GM12878 (cell line): ENCODE results near the gene SUFU. TPM values are rescaled to one million over a fixed set of nuclear protein-coding genes. Genes with fewer than 3 reads are reported as not detected.
A peak's percentile ranks its signal among the peaks of the same experiment; 100 is the strongest.

ENCODE experiments used
- CEBPB ChIP-seq, 2 experiments: fragments of 150-350 bp in 1 of 2; IDR thresholded peaks; 2 replicates each; pipeline ENCODE4 v1.6.1; 2012 to 2014; ENCODE audit warnings: low read depth in 2 of 2, low read length in 2 of 2, borderline replicate concordance in 1 of 2, inconsistent platforms in 1 of 2
- EGR1 ChIP-seq, 2 experiments: IDR thresholded peaks; 1 replicate in 1 of 2; 2 replicates in 1 of 2; pipeline ENCODE4 v1.6.1; 2011 to 2012; ENCODE audit warnings: low read depth in 2 of 2, low read length in 2 of 2, borderline replicate concordance in 1 of 2, mild to moderate bottlenecking in 1 of 2, moderate library complexity in 1 of 2
- HCFC1 ChIP-seq: fragments of 150-350 bp; IDR thresholded peaks from 2 replicates; pipeline ENCODE4 v1.6.1; 2014; ENCODE audit warnings: low read length
- IKZF2 ChIP-seq, 2 experiments: fragments of 450-650 bp; IDR thresholded peaks; 2 replicates each; pipeline ENCODE4 v1.6.1; 2017; ENCODE audit warnings: mild to moderate bottlenecking in 2 of 2, moderate library complexity in 2 of 2
- JUNB ChIP-seq: IDR thresholded peaks from 2 replicates; pipeline ENCODE4 v1.6.1; 2016; ENCODE audit warnings: antibody characterized with exemption, mild to moderate bottlenecking
- KLF5 ChIP-seq: fragments of 450-650 bp; IDR thresholded peaks from 2 replicates; pipeline ENCODE4 v1.6.1; 2014; ENCODE audit warnings: mild to moderate bottlenecking; ENCODE audit not compliant: partially characterized antibody
- MEF2A ChIP-seq: IDR thresholded peaks from 2 replicates; pipeline ENCODE4 v1.6.1; 2011; ENCODE audit warnings: low read depth, mild to moderate bottlenecking, low read length, moderate library complexity; ENCODE audit not compliant: insufficient read depth
- NFYA ChIP-seq: IDR thresholded peaks from 2 replicates; pipeline ENCODE4 v1.6.1; 2011; ENCODE audit warnings: low read depth, mild to moderate bottlenecking, low read length, improper control_type of control experiment, borderline replicate concordance
- NR2F1 ChIP-seq: fragments of 450-650 bp; conservative IDR thresholded peaks from 2 replicates; pipeline ENCODE4 v1.6.1; 2017; ENCODE audit warnings: mild to moderate bottlenecking
- POLR2A ChIP-seq: IDR thresholded peaks from 2 replicates; pipeline ENCODE4 v1.6.1; 2011; ENCODE audit warnings: low read depth, mild to moderate bottlenecking, low read length
- POU2F2 ChIP-seq: IDR thresholded peaks from 3 replicates; pipeline ENCODE4 v1.6.1; 2011; ENCODE audit warnings: low read depth, mild to moderate bottlenecking, low read length, borderline replicate concordance
- RAD51 ChIP-seq: fragments of 450-650 bp; IDR thresholded peaks from 2 replicates; pipeline ENCODE4 v1.6.1; 2016; ENCODE audit warnings: moderate library complexity, mild to moderate bottlenecking, inconsistent platforms
- RCOR1 ChIP-seq: conservative IDR thresholded peaks from 2 replicates; pipeline ENCODE4 v1.6.1; 2012; ENCODE audit warnings: low read depth, low read length, improper control_type of control experiment
- TBL1XR1 ChIP-seq: IDR thresholded peaks from 2 replicates; pipeline ENCODE4 v1.6.1; 2012; ENCODE audit warnings: low read depth, low read length, improper control_type of control experiment
- ZNF207 ChIP-seq: fragments of 450-650 bp; IDR thresholded peaks from 2 replicates; pipeline ENCODE4 v1.6.1; 2014; ENCODE audit warnings: antibody characterized with exemption, mild to moderate bottlenecking, borderline replicate concordance
- ZNF384 ChIP-seq: IDR thresholded peaks from 2 replicates; pipeline ENCODE4 v1.6.1; 2012; ENCODE audit warnings: low read depth, mild to moderate bottlenecking, low read length, improper control_type of control experiment, borderline replicate concordance
- polyA plus RNA-seq, 11 experiments: library from polyadenylated mRNA; depleted of rRNA in 4 of 11; unstranded in 6 of 11; stranded (reverse) in 5 of 11; fragments of >200 nt; fragmentation: Nextera tagmentation in 4 of 11; fragmentation: Illumina TruSeq in 1 of 11; extraction: Ambion mirVana in 4 of 11; extraction: Trizol in 1 of 11; gene quantifications; 1 replicate in 1 of 11; 2 replicates in 10 of 11; pipeline versions ENCODE4 v1.2.1 to v1.2.3, GENCODE V29; 2011 to 2016; ENCODE audit warnings: inconsistent platforms in 2 of 11, missing spikeins in 2 of 11, low read depth in 1 of 11
- total RNA-seq, 4 experiments: library from RNA; depleted of rRNA in 3 of 4; stranded (reverse); fragments of >200 nt in 3 of 4; fragmentation: Illumina TruSeq in 1 of 4; extraction: Trizol in 1 of 4; gene quantifications; 2 replicates each; pipeline versions ENCODE4 v1.2.1 to v1.2.3, GENCODE V29; 2013 to 2021
- TF ChIP-seq, protein P1 (sequence below): fragments of 450-650 bp; IDR thresholded peaks from 2 replicates; pipeline ENCODE4 v1.6.1; 2017; ENCODE audit warnings: low read depth, mild to moderate bottlenecking, moderate library complexity
- TF ChIP-seq, protein P2 (sequence below): fragments of 450-650 bp; IDR thresholded peaks from 2 replicates; pipeline ENCODE4 v1.6.1; 2018; ENCODE audit warnings: borderline replicate concordance, mild to moderate bottlenecking; ENCODE audit not compliant: partially characterized antibody
- TF ChIP-seq, protein P3 (sequence below): IDR thresholded peaks from 2 replicates; pipeline ENCODE4 v1.6.1; 2011; ENCODE audit warnings: low read depth, mild to moderate bottlenecking, low read length, moderate library complexity, borderline replicate concordance; ENCODE audit errors: extremely low read depth
- TF ChIP-seq, protein P4 (sequence below): IDR thresholded peaks from 2 replicates; pipeline ENCODE4 v1.6.1; 2012; ENCODE audit warnings: mild to moderate bottlenecking, low read depth, low read length

The SUFU gene
- total and polyA plus RNA-seq, 10 of the 15 experiments (the other 5 are each of a cell fraction or from before 2014, with no cell fraction given), result 0.68 to 7.7 (median 2.4) TPM

DNA sequence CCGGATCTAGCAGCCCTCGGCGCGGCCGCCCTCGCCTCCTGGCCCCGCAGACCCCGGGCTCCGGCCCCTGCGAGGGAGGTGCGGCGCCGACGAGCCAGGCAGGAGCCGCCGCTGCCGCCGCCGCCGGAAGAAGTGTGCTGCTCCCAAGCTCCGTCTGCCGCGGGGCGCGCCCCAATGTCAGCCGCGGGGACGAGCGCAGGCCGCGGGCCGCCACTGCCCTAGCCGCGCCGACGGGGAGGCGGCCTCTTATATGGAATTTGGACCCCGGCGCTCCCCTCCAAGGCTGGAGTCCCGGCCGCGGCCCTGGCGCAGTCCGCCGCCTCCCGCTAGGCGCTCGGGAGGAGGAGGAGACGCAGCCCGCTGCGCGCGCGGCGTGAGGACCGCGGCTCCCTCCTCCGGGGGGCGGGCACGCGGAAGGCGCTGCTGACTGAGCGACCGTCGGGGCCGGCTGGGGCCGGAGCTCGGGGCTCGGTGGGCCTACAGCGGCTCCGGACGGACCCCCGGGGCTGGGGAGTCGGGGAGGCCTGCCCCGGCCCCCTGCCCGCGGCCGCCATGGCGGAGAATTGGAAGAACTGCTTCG is 140.4 kb downstream of the SUFU start, which contains the start of gene TRIM8 (continued):
- TF ChIP-seq, protein P1, sequence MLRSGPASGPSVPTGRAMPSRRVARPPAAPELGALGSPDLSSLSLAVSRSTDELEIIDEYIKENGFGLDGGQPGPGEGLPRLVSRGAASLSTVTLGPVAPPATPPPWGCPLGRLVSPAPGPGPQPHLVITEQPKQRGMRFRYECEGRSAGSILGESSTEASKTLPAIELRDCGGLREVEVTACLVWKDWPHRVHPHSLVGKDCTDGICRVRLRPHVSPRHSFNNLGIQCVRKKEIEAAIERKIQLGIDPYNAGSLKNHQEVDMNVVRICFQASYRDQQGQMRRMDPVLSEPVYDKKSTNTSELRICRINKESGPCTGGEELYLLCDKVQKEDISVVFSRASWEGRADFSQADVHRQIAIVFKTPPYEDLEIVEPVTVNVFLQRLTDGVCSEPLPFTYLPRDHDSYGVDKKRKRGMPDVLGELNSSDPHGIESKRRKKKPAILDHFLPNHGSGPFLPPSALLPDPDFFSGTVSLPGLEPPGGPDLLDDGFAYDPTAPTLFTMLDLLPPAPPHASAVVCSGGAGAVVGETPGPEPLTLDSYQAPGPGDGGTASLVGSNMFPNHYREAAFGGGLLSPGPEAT, result no peak
- TF ChIP-seq KLF5, result no peak
- peak; percentile 47; the same call in 1 of the 2 replicates for TF ChIP-seq POLR2A
- no peak for TF ChIP-seq CEBPB (IDR thresholded peaks at IDR 0.05; ENCODE audit: borderline replicate concordance in 1 of 2, low read depth in 2 of 2, low read length in 2 of 2)
- TF ChIP-seq HCFC1, result no peak
- TF ChIP-seq EGR1 (IDR thresholded peaks at IDR 0.05; ENCODE audit: borderline replicate concordance in 1 of 2, low read depth in 2 of 2, low read length in 2 of 2), result no peak
- no peak for TF ChIP-seq ZNF384
- TF ChIP-seq, protein P2, sequence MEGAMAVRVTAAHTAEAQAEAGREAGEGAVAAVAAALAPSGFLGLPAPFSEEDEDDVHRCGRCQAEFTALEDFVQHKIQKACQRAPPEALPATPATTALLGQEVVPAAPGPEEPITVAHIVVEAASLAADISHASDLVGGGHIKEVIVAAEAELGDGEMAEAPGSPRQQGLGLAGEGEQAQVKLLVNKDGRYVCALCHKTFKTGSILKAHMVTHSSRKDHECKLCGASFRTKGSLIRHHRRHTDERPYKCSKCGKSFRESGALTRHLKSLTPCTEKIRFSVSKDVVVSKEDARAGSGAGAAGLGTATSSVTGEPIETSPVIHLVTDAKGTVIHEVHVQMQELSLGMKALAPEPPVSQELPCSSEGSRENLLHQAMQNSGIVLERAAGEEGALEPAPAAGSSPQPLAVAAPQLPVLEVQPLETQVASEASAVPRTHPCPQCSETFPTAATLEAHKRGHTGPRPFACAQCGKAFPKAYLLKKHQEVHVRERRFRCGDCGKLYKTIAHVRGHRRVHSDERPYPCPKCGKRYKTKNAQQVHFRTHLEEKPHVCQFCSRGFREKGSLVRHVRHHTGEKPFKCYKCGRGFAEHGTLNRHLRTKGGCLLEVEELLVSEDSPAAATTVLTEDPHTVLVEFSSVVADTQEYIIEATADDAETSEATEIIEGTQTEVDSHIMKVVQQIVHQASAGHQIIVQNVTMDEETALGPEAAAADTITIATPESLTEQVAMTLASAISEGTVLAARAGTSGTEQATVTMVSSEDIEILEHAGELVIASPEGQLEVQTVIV, result no peak
- no peak for TF ChIP-seq IKZF2 (IDR thresholded peaks at IDR 0.05)
- TF ChIP-seq JUNB, result no peak
- TF ChIP-seq MEF2A, result no peak
- TF ChIP-seq POU2F2, result no peak
- no peak for TF ChIP-seq NFYA
- TF ChIP-seq NR2F1, result 0 out of 2 replicates have a peak, but pooled peaks have one; percentile 35
- TF ChIP-seq, protein P3, sequence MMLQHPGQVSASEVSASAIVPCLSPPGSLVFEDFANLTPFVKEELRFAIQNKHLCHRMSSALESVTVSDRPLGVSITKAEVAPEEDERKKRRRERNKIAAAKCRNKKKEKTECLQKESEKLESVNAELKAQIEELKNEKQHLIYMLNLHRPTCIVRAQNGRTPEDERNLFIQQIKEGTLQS, result no peak
- TF ChIP-seq TBL1XR1, result no peak
- TF ChIP-seq RAD51, result no peak
- 0 out of 2 replicates have a peak, but pooled peaks have one; percentile 23 for TF ChIP-seq ZNF207
- TF ChIP-seq RCOR1, result no peak
- TF ChIP-seq, protein P4, sequence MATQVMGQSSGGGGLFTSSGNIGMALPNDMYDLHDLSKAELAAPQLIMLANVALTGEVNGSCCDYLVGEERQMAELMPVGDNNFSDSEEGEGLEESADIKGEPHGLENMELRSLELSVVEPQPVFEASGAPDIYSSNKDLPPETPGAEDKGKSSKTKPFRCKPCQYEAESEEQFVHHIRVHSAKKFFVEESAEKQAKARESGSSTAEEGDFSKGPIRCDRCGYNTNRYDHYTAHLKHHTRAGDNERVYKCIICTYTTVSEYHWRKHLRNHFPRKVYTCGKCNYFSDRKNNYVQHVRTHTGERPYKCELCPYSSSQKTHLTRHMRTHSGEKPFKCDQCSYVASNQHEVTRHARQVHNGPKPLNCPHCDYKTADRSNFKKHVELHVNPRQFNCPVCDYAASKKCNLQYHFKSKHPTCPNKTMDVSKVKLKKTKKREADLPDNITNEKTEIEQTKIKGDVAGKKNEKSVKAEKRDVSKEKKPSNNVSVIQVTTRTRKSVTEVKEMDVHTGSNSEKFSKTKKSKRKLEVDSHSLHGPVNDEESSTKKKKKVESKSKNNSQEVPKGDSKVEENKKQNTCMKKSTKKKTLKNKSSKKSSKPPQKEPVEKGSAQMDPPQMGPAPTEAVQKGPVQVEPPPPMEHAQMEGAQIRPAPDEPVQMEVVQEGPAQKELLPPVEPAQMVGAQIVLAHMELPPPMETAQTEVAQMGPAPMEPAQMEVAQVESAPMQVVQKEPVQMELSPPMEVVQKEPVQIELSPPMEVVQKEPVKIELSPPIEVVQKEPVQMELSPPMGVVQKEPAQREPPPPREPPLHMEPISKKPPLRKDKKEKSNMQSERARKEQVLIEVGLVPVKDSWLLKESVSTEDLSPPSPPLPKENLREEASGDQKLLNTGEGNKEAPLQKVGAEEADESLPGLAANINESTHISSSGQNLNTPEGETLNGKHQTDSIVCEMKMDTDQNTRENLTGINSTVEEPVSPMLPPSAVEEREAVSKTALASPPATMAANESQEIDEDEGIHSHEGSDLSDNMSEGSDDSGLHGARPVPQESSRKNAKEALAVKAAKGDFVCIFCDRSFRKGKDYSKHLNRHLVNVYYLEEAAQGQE, result no peak
